SK-N-SH treated with all-trans-retinoic acid at 6 μM for 48 hours (cell line): Measurements from ENCODE around the gene ZEB2.
A peak's percentile ranks its signal among the peaks of the same experiment; 100 is the strongest.

ENCODE experiments used
- ATAC-seq: fragments of 200-7000 bp; cut with Tn5 transposase; 3 replicates; pipeline ENCODE4 v1.9.1; 2020; ENCODE audit warnings: mild to moderate bottlenecking, moderate library complexity
- ARNTL ChIP-seq: fragments of 450-650 bp; formaldehyde crosslinking; IDR thresholded peaks from 2 replicates; pipeline ENCODE4 v1.5.0; 2020; ENCODE audit warnings: low read depth, mild to moderate bottlenecking, moderate library complexity, borderline replicate concordance
- BACH2 ChIP-seq: fragments of 250-450 bp; sonication (Bioruptor Pico); IDR thresholded peaks from 2 replicates; pipeline ENCODE4 v1.9.0; 2021; ENCODE audit warnings: mild to moderate bottlenecking, borderline replicate concordance
- CSDC2 ChIP-seq: fragments of 250-450 bp; sonication (Bioruptor Pico); IDR thresholded peaks from 2 replicates; pipeline ENCODE4 v1.5.0; 2020; ENCODE audit warnings: mild to moderate bottlenecking, moderate library complexity
- ESRRG ChIP-seq: fragments of 250-450 bp; sonication (Bioruptor Pico); IDR thresholded peaks from 2 replicates; pipeline ENCODE4 v1.6.1; 2021; ENCODE audit warnings: mild to moderate bottlenecking
- ISL1 ChIP-seq: fragments of 250-450 bp; sonication (Bioruptor Pico); IDR thresholded peaks from 2 replicates; pipeline ENCODE4 v2.1.2; 2022; ENCODE audit warnings: mild to moderate bottlenecking, moderate library complexity
- OSR1 ChIP-seq: fragments of 250-450 bp; sonication (Bioruptor Pico); IDR thresholded peaks from 2 replicates; pipeline ENCODE4 v1.8.0; 2022; ENCODE audit warnings: moderate library complexity, mild to moderate bottlenecking, inconsistent platforms
- PATZ1 ChIP-seq: fragments of 250-450 bp; sonication (Bioruptor Pico); IDR thresholded peaks from 2 replicates; pipeline ENCODE4 v1.8.0; 2020; ENCODE audit warnings: mild to moderate bottlenecking, moderate library complexity, borderline replicate concordance
- POU6F1 ChIP-seq: fragments of 250-450 bp; sonication (Bioruptor Pico); IDR thresholded peaks from 2 replicates; pipeline ENCODE4 v1.8.0; 2021; ENCODE audit warnings: low read depth, mild to moderate bottlenecking, moderate library complexity, borderline replicate concordance
- PPARA ChIP-seq: fragments of 250-450 bp; sonication (Bioruptor Pico); IDR thresholded peaks from 2 replicates; pipeline ENCODE4 v1.5.0; 2020; ENCODE audit warnings: mild to moderate bottlenecking, borderline replicate concordance
- RARB ChIP-seq: fragments of 250-450 bp; sonication (Bioruptor Pico); IDR thresholded peaks from 2 replicates; pipeline ENCODE4 v1.8.0; 2021; ENCODE audit warnings: mild to moderate bottlenecking, moderate library complexity
- SNAI2 ChIP-seq: fragments of 250-450 bp; sonication (Bioruptor Pico); IDR thresholded peaks from 2 replicates; pipeline ENCODE4 v1.5.0; 2020; ENCODE audit warnings: mild to moderate bottlenecking, moderate library complexity
- TOX ChIP-seq: fragments of 250-450 bp; sonication (Bioruptor Pico); IDR thresholded peaks from 2 replicates; pipeline ENCODE4 v1.8.0; 2021; ENCODE audit warnings: mild to moderate bottlenecking, moderate library complexity, borderline replicate concordance
- ZC3H10 ChIP-seq: fragments of 250-450 bp; sonication (Bioruptor Pico); IDR thresholded peaks from 2 replicates; pipeline ENCODE4 v1.5.1; 2021; ENCODE audit warnings: mild to moderate bottlenecking, moderate library complexity
- ZFP3 ChIP-seq: fragments of 250-450 bp; sonication (Bioruptor Pico); IDR thresholded peaks from 2 replicates; pipeline ENCODE4 v1.5.0; 2020; ENCODE audit warnings: mild to moderate bottlenecking, moderate library complexity
- ZFP30 ChIP-seq: fragments of 450-650 bp; formaldehyde crosslinking; IDR thresholded peaks from 2 replicates; pipeline ENCODE4 v1.5.0; 2022; ENCODE audit warnings: mild to moderate bottlenecking, moderate library complexity
- ZNF565 ChIP-seq: fragments of 450-650 bp; formaldehyde crosslinking; conservative IDR thresholded peaks from 2 replicates; pipeline ENCODE4 v1.5.0; 2020; ENCODE audit warnings: low read depth, mild to moderate bottlenecking, moderate library complexity
- ZNF8 ChIP-seq: fragments of 450-650 bp; formaldehyde crosslinking; IDR thresholded peaks from 2 replicates; pipeline ENCODE4 v1.5.0; 2020; ENCODE audit warnings: mild to moderate bottlenecking, moderate library complexity
- TF ChIP-seq, protein P1 (sequence below): fragments of 250-450 bp; sonication (Bioruptor Pico); IDR thresholded peaks from 2 replicates; pipeline ENCODE4 v1.5.1; 2020; ENCODE audit warnings: low read depth, mild to moderate bottlenecking, moderate library complexity
- TF ChIP-seq, protein P2 (sequence below): fragments of 250-450 bp; sonication (Bioruptor Pico); IDR thresholded peaks from 2 replicates; pipeline ENCODE4 v1.5.1; 2021; ENCODE audit warnings: mild to moderate bottlenecking, moderate library complexity

Gene ZEB2

DNA sequence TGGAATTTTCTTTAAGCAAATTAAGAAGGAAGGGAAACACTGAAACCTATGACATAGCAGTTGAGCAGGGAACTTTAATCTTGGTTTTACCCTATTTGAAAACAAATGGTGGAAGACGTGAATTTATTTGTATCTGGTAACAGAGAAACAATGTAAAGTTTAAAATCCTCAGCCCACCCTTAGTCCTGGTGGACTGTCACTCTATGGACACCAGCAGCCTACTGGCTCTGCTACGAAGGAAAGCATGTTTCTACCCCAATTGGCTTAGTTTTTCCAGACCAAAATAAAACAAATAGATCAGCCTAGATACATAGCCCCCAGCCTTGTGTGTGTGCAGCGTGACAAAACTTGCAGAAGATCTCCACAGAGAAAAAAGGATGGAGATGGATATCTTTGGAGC is 7.4 kb downstream of the ZEB2 start:
- TF ChIP-seq, protein P1, sequence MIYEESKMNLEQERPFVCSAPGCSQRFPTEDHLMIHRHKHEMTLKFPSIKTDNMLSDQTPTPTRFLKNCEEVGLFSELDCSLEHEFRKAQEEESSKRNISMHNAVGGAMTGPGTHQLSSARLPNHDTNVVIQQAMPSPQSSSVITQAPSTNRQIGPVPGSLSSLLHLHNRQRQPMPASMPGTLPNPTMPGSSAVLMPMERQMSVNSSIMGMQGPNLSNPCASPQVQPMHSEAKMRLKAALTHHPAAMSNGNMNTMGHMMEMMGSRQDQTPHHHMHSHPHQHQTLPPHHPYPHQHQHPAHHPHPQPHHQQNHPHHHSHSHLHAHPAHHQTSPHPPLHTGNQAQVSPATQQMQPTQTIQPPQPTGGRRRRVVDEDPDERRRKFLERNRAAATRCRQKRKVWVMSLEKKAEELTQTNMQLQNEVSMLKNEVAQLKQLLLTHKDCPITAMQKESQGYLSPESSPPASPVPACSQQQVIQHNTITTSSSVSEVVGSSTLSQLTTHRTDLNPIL (CRISPR knock-in tag) = no peak
- TF ChIP-seq ZNF8 (CRISPR knock-in tag) = no peak
- TF ChIP-seq ISL1 (CRISPR knock-in tag) = no peak
- no peak for TF ChIP-seq PPARA (CRISPR knock-in tag)
- no peak for TF ChIP-seq OSR1
- no peak for TF ChIP-seq BACH2
- TF ChIP-seq CSDC2 (CRISPR knock-in tag) = no peak
- TF ChIP-seq PATZ1 (CRISPR knock-in tag) = no peak
- no peak for TF ChIP-seq ARNTL (CRISPR knock-in tag)
- TF ChIP-seq ESRRG = no peak
- no peak for TF ChIP-seq RARB (CRISPR knock-in tag)
- no peak for TF ChIP-seq POU6F1 (CRISPR knock-in tag)
- TF ChIP-seq ZC3H10 (CRISPR knock-in tag) = no peak
- no peak for TF ChIP-seq ZFP3 (CRISPR knock-in tag)
- no peak for TF ChIP-seq TOX (CRISPR knock-in tag)
- no peak for TF ChIP-seq ZFP30 (CRISPR knock-in tag)
- TF ChIP-seq SNAI2 (CRISPR knock-in tag) = no peak
- ATAC-seq = no peak

- TF ChIP-seq PATZ1 (CRISPR knock-in tag) (peak; percentile 19; the same call in 1 of the 2 replicates), BACH2 (no peak), SNAI2 (CRISPR knock-in tag) (no peak)
- ATAC-seq = no peak
Observed at GRCh38 chr2:144511937-144512336, 8.0 kb downstream of the ZEB2 start.

- no peak for ATAC-seq
- TF ChIP-seq ZNF8 (CRISPR knock-in tag) (no peak), ESRRG (no peak), SNAI2 (CRISPR knock-in tag) (no peak), ZNF565 (CRISPR knock-in tag) (no peak), ZFP30 (CRISPR knock-in tag) (no peak), ZFP3 (CRISPR knock-in tag) (no peak), POU6F1 (CRISPR knock-in tag) (no peak), ISL1 (CRISPR knock-in tag) (no peak), RARB (CRISPR knock-in tag) (no peak), ARNTL (CRISPR knock-in tag) (no peak), OSR1 (no peak), TOX (CRISPR knock-in tag) (no peak)
- TF ChIP-seq, protein P1 (CRISPR knock-in tag) = no peak
- TF ChIP-seq, protein P2, sequence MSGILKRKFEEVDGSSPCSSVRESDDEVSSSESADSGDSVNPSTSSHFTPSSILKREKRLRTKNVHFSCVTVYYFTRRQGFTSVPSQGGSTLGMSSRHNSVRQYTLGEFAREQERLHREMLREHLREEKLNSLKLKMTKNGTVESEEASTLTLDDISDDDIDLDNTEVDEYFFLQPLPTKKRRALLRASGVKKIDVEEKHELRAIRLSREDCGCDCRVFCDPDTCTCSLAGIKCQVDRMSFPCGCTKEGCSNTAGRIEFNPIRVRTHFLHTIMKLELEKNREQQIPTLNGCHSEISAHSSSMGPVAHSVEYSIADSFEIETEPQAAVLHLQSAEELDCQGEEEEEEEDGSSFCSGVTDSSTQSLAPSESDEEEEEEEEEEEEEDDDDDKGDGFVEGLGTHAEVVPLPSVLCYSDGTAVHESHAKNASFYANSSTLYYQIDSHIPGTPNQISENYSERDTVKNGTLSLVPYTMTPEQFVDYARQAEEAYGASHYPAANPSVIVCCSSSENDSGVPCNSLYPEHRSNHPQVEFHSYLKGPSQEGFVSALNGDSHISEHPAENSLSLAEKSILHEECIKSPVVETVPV (CRISPR knock-in tag) = no peak
Observed at GRCh38 chr2:144511226-144511810, 8.6 kb downstream of the ZEB2 start.
